HepG2 (cell line): ENCODE measurements around the gene MOK. TPM values are rescaled to one million over a fixed set of nuclear protein-coding genes. Genes with fewer than 3 reads are reported as not detected.
A peak's percentile ranks its signal among the peaks of the same experiment; 100 is the strongest.

Experiments
- AKAP8 ChIP-seq: sonication (generic); formaldehyde crosslinking; IDR thresholded peaks from 2 replicates; pipeline ENCODE4 v1.5.1; 2020; ENCODE audit warnings: mild to moderate bottlenecking, missing genetic modification reagents
- CCDC6 ChIP-seq: sonication (generic); formaldehyde crosslinking; IDR thresholded peaks from 2 replicates; pipeline ENCODE4 v1.8.1; 2022; ENCODE audit warnings: mild to moderate bottlenecking, missing genetic modification reagents, moderate library complexity
- DMAP1 ChIP-seq: IDR thresholded peaks from 2 replicates; pipeline ENCODE4 v1.6.1; 2016
- DPF2 ChIP-seq: sonication (generic); formaldehyde crosslinking; IDR thresholded peaks from 2 replicates; pipeline ENCODE4 v1.4.0; 2020; ENCODE audit warnings: mild to moderate bottlenecking, low read depth, missing genetic modification reagents, borderline replicate concordance
- GTF3A ChIP-seq: sonication (generic); formaldehyde crosslinking; conservative IDR thresholded peaks from 2 replicates; pipeline ENCODE4 v1.4.0; 2020; ENCODE audit warnings: mild to moderate bottlenecking, missing genetic modification reagents
- HDAC1 ChIP-seq: sonication (generic); formaldehyde crosslinking; IDR thresholded peaks from 2 replicates; pipeline ENCODE4 v1.5.1; 2020; ENCODE audit warnings: mild to moderate bottlenecking, missing genetic modification reagents
- KDM4B ChIP-seq: sonication (generic); formaldehyde crosslinking; IDR thresholded peaks from 2 replicates; pipeline ENCODE4 v1.4.0; 2020; ENCODE audit warnings: missing genetic modification reagents
- KLF15 ChIP-seq: sonication (generic); formaldehyde crosslinking; IDR thresholded peaks from 2 replicates; pipeline ENCODE4 v1.8.1; 2023; ENCODE audit warnings: borderline replicate concordance, mild to moderate bottlenecking, inconsistent platforms, missing genetic modification reagents, mixed read lengths
- MEF2D ChIP-seq: sonication (generic); formaldehyde crosslinking; IDR thresholded peaks from 2 replicates; pipeline ENCODE4 v1.5.1; 2020; ENCODE audit warnings: mild to moderate bottlenecking, missing genetic modification reagents
- NBN ChIP-seq: fragments of 450-650 bp; conservative IDR thresholded peaks from 2 replicates; pipeline ENCODE4 v1.6.1; 2017
- POLR2AphosphoS5 ChIP-seq: IDR thresholded peaks from 2 replicates; pipeline ENCODE4 v1.6.1; 2012; ENCODE audit warnings: low read depth, low read length
- SIN3A ChIP-seq: IDR thresholded peaks from 2 replicates; pipeline ENCODE4 v1.6.1; 2011; ENCODE audit warnings: low read depth, mild to moderate bottlenecking, control low read depth, low read length, borderline replicate concordance
- TRIM24 ChIP-seq: sonication (generic); formaldehyde crosslinking; IDR thresholded peaks from 2 replicates; pipeline ENCODE4 v1.8.0; 2022; ENCODE audit warnings: mild to moderate bottlenecking, missing genetic modification reagents
- ZBTB20 ChIP-seq: sonication (generic); formaldehyde crosslinking; IDR thresholded peaks from 2 replicates; pipeline ENCODE4 v1.8.1; 2023; ENCODE audit warnings: missing genetic modification reagents, low read depth, mild to moderate bottlenecking, borderline replicate concordance
- ZKSCAN8 ChIP-seq: IDR thresholded peaks from 2 replicates; pipeline ENCODE4 v1.6.1; 2016; ENCODE audit warnings: borderline replicate concordance, missing genetic modification reagents, missing compliant biosample characterization
- ZNF549 ChIP-seq: sonication (generic); formaldehyde crosslinking; IDR thresholded peaks from 2 replicates; pipeline ENCODE4 v1.5.0; 2020; ENCODE audit warnings: missing genetic modification reagents
- ZNF670 ChIP-seq: sonication (generic); formaldehyde crosslinking; IDR thresholded peaks from 2 replicates; pipeline ENCODE4 v1.8.0; 2022; ENCODE audit warnings: mild to moderate bottlenecking, missing genetic modification reagents, borderline replicate concordance
- polyA plus RNA-seq, 8 experiments: library from polyadenylated mRNA; depleted of rRNA in 3 of 8; stranded (reverse) in 7 of 8; unstranded in 1 of 8; fragments of >200 nt; fragmentation: Illumina TruSeq in 4 of 8; extraction: Trizol in 4 of 8; gene quantifications; 2 replicates each; pipeline versions ENCODE4 v1.2.1 to v1.2.3, GENCODE V29; 2011 to 2016; ENCODE audit warnings: low read depth in 4 of 8, missing spikeins in 1 of 8, mixed read lengths in 1 of 8; ENCODE audit not compliant: insufficient read depth in 1 of 8
- total RNA-seq, 5 experiments: library from RNA; depleted of rRNA; stranded (reverse); fragments of >200 nt; fragmentation: Illumina TruSeq; extraction: Trizol; gene quantifications; 2 replicates each; pipeline ENCODE4 v1.2.3, GENCODE V29; 2016; ENCODE audit warnings: low read depth in 1 of 5
- TF ChIP-seq, protein P1 (sequence below): sonication (generic); formaldehyde crosslinking; IDR thresholded peaks from 2 replicates; pipeline ENCODE4 v1.5.1; 2020; ENCODE audit warnings: mild to moderate bottlenecking, missing genetic modification reagents, moderate library complexity
- TF ChIP-seq, protein P2 (sequence below): sonication (generic); formaldehyde crosslinking; IDR thresholded peaks from 2 replicates; pipeline ENCODE4 v1.4.0; 2020; ENCODE audit warnings: missing genetic modification reagents
- TF ChIP-seq, protein P3 (sequence below): sonication (generic); formaldehyde crosslinking; conservative IDR thresholded peaks from 2 replicates; pipeline ENCODE4 v1.5.0; 2020; ENCODE audit warnings: missing genetic modification reagents
- TF ChIP-seq, protein P4 (sequence below): sonication (generic); formaldehyde crosslinking; IDR thresholded peaks from 2 replicates; pipeline ENCODE4 v1.8.1; 2023; ENCODE audit warnings: mild to moderate bottlenecking, missing genetic modification reagents, borderline replicate concordance
- TF ChIP-seq, protein P5 (sequence below): IDR thresholded peaks from 2 replicates; pipeline ENCODE4 v1.6.1; 2016; ENCODE audit warnings: low read depth, control low read depth

MOK gene
- total and polyA plus RNA-seq, 2 of the 13 experiments (the other 11 are each of a cell fraction or from before 2014, with no cell fraction given), result 15.3 to 16.9 TPM

DNA sequence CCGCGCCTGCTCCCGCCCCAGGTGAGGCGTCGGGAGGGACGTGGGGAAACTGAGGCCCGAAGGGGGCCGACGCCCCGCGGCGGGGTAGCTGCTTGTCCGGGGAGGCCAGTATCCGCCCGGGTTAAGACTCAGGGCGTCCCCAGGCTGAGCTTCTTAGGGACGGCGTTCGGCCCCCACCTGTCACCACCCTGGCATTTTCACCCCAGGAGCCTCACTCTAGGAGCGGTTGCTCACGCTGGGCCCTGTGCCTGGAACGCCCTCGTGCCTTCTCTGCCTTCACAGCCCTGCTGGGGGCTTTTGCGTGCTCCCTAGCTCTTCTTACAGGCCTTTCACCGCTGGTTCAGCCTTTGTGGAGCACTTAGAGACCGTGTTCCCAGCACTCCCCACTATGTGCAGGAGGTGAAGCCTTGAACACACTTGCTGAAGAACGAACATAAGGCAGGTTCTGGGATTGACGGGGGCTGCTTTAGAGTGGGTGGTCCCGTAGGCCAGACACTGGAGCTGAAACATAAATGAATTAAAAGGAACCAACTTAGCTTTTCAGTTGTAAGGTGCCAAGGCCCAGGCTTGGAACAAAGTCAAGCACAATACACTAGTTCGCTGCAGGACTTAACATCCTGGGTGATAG, 15.2 kb upstream of the MOK start (continued):
- TF ChIP-seq, protein P1, sequence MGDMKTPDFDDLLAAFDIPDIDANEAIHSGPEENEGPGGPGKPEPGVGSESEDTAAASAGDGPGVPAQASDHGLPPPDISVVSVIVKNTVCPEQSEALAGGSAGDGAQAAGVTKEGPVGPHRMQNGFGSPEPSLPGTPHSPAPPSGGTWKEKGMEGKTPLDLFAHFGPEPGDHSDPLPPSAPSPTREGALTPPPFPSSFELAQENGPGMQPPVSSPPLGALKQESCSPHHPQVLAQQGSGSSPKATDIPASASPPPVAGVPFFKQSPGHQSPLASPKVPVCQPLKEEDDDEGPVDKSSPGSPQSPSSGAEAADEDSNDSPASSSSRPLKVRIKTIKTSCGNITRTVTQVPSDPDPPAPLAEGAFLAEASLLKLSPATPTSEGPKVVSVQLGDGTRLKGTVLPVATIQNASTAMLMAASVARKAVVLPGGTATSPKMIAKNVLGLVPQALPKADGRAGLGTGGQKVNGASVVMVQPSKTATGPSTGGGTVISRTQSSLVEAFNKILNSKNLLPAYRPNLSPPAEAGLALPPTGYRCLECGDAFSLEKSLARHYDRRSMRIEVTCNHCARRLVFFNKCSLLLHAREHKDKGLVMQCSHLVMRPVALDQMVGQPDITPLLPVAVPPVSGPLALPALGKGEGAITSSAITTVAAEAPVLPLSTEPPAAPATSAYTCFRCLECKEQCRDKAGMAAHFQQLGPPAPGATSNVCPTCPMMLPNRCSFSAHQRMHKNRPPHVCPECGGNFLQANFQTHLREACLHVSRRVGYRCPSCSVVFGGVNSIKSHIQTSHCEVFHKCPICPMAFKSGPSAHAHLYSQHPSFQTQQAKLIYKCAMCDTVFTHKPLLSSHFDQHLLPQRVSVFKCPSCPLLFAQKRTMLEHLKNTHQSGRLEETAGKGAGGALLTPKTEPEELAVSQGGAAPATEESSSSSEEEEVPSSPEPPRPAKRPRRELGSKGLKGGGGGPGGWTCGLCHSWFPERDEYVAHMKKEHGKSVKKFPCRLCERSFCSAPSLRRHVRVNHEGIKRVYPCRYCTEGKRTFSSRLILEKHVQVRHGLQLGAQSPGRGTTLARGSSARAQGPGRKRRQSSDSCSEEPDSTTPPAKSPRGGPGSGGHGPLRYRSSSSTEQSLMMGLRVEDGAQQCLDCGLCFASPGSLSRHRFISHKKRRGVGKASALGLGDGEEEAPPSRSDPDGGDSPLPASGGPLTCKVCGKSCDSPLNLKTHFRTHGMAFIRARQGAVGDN (CRISPR knock-in tag), result peak; percentile 61; the same call in 1 of the 2 replicates
- TF ChIP-seq ZNF670 (CRISPR knock-in tag) (no peak), POLR2AphosphoS5 (no peak), KLF15 (no peak), MEF2D (CRISPR knock-in tag) (no peak), NBN (no peak), DMAP1 (CRISPR knock-in tag) (no peak), GTF3A (CRISPR knock-in tag) (no peak), AKAP8 (CRISPR knock-in tag) (no peak), DPF2 (no peak), TRIM24 (CRISPR knock-in tag) (no peak), ZNF549 (CRISPR knock-in tag) (no peak), CCDC6 (CRISPR knock-in tag) (no peak), KDM4B (CRISPR knock-in tag) (no peak), HDAC1 (no peak; the same call in 1 of the 2 replicates), SIN3A (no peak), ZKSCAN8 (CRISPR knock-in tag) (no peak), ZBTB20 (CRISPR knock-in tag) (no peak; the same call in 1 of the 2 replicates)
- TF ChIP-seq, protein P2, sequence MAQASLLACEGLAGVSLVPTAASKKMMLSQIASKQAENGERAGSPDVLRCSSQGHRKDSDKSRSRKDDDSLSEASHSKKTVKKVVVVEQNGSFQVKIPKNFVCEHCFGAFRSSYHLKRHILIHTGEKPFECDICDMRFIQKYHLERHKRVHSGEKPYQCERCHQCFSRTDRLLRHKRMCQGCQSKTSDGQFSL (CRISPR knock-in tag), result no peak
- TF ChIP-seq, protein P3, sequence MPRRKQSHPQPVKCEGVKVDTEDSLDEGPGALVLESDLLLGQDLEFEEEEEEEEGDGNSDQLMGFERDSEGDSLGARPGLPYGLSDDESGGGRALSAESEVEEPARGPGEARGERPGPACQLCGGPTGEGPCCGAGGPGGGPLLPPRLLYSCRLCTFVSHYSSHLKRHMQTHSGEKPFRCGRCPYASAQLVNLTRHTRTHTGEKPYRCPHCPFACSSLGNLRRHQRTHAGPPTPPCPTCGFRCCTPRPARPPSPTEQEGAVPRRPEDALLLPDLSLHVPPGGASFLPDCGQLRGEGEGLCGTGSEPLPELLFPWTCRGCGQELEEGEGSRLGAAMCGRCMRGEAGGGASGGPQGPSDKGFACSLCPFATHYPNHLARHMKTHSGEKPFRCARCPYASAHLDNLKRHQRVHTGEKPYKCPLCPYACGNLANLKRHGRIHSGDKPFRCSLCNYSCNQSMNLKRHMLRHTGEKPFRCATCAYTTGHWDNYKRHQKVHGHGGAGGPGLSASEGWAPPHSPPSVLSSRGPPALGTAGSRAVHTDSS (CRISPR knock-in tag), result no peak
- TF ChIP-seq, protein P4, sequence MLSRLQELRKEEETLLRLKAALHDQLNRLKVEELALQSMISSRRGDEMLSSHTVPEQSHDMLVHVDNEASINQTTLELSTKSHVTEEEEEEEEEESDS, result no peak
- TF ChIP-seq, protein P5, sequence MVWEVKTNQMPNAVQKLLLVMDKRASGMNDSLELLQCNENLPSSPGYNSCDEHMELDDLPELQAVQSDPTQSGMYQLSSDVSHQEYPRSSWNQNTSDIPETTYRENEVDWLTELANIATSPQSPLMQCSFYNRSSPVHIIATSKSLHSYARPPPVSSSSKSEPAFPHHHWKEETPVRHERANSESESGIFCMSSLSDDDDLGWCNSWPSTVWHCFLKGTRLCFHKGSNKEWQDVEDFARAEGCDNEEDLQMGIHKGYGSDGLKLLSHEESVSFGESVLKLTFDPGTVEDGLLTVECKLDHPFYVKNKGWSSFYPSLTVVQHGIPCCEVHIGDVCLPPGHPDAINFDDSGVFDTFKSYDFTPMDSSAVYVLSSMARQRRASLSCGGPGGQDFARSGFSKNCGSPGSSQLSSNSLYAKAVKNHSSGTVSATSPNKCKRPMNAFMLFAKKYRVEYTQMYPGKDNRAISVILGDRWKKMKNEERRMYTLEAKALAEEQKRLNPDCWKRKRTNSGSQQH (CRISPR knock-in tag), result no peak
